K562 (cell line): ENCODE data around the gene FMOD. TPM values are rescaled to one million over a fixed set of nuclear protein-coding genes. Genes with fewer than 3 reads are reported as not detected.

Experiments used
- CCAR2 ChIP-seq: fragments of 200-400 bp; formaldehyde crosslinking; IDR thresholded peaks from 2 replicates; pipeline ENCODE4 v1.6.1; 2017; ENCODE audit warnings: mild to moderate bottlenecking, low read depth, low read length
- CREBBP ChIP-seq: IDR thresholded peaks from one replicate; pipeline ENCODE4 v1.6.1; 2012; ENCODE audit warnings: low read depth, mild to moderate bottlenecking, control low read depth, inconsistent platforms, low read length
- FUS ChIP-seq: fragments of 200-400 bp; formaldehyde crosslinking; optimal IDR thresholded peaks from 2 replicates; pipeline ENCODE3; 2017; ENCODE audit warnings: low read depth, low read length
- HDAC3 ChIP-seq: fragments of 450-650 bp; IDR thresholded peaks from 2 replicates; pipeline ENCODE4 v1.6.1; 2018; ENCODE audit warnings: borderline replicate concordance, mild to moderate bottlenecking, moderate library complexity; ENCODE audit not compliant: partially characterized antibody
- HDAC6 ChIP-seq: IDR thresholded peaks from 2 replicates; pipeline ENCODE4 v1.6.1; 2012; ENCODE audit warnings: low read depth, mild to moderate bottlenecking, control low read depth, inconsistent platforms, low read length, moderate library complexity
- NCOR1 ChIP-seq: fragments of 450-650 bp; IDR thresholded peaks from 2 replicates; pipeline ENCODE4 v1.6.1; 2016; ENCODE audit warnings: mild to moderate bottlenecking, moderate library complexity
- PCBP1 ChIP-seq: fragments of 200-400 bp; formaldehyde crosslinking; IDR thresholded peaks from 2 replicates; pipeline ENCODE4 v1.6.1; 2018; ENCODE audit warnings: mild to moderate bottlenecking, low read depth, low read length; ENCODE audit not compliant: poor library complexity, severe bottlenecking
- POLR3G ChIP-seq: IDR thresholded peaks from 2 replicates; pipeline ENCODE4 v1.6.1; 2011; ENCODE audit not compliant: insufficient read length, insufficient replicate concordance; ENCODE audit errors: extremely low read depth
- SNRNP70 ChIP-seq: fragments of 200-400 bp; formaldehyde crosslinking; optimal IDR thresholded peaks from 2 replicates; pipeline ENCODE3; 2017; ENCODE audit warnings: low read depth, low read length
- SRF ChIP-seq, 2 experiments: fragments of 250-450, 450-650 bp in 1 of 2; sonication (Bioruptor Pico) in 1 of 2; sonication (generic) in 1 of 2; formaldehyde crosslinking; IDR thresholded peaks; 2 replicates each; pipeline versions ENCODE4 v1.5.0 to v1.5.1; 2020 to 2022; ENCODE audit warnings: mild to moderate bottlenecking in 1 of 2, missing genetic modification reagents in 1 of 2
- SRSF7 ChIP-seq: fragments of 200-400 bp; formaldehyde crosslinking; optimal IDR thresholded peaks from 2 replicates; pipeline ENCODE3; 2017; ENCODE audit warnings: mild to moderate bottlenecking, low read depth, low read length
- UBTF ChIP-seq, 2 experiments: IDR thresholded peaks; 2 replicates each; pipeline ENCODE4 v1.6.1; 2012; ENCODE audit warnings: improper control_type of control experiment in 2 of 2, low read depth in 2 of 2, low read length in 2 of 2, borderline replicate concordance in 1 of 2
- XRCC5 ChIP-seq: fragments of 200-400 bp; formaldehyde crosslinking; IDR thresholded peaks from 2 replicates; pipeline ENCODE4 v1.6.1; 2017; ENCODE audit warnings: low read depth, mild to moderate bottlenecking, low read length
- ZFP30 ChIP-seq: fragments of 250-450 bp; sonication (Bioruptor Pico); IDR thresholded peaks from 2 replicates; pipeline ENCODE4 v1.8.0; 2022; ENCODE audit warnings: moderate library complexity, mild to moderate bottlenecking, inconsistent platforms, borderline replicate concordance
- ZKSCAN1 ChIP-seq: fragments of 150-350 bp; IDR thresholded peaks from 2 replicates; pipeline ENCODE4 v1.6.1; 2016; ENCODE audit warnings: low read depth, low read length
- ZNF146 ChIP-seq: IDR thresholded peaks from one replicate; pipeline ENCODE4 v1.6.1; 2018; ENCODE audit warnings: missing compliant biosample characterization; ENCODE audit not compliant: unreplicated experiment
- ZNF174 ChIP-seq: fragments of 250-450 bp; sonication (Bioruptor Pico); IDR thresholded peaks from 2 replicates; pipeline ENCODE4 v1.4.0; 2020; ENCODE audit warnings: mild to moderate bottlenecking
- ZNF232 ChIP-seq: sonication (generic); formaldehyde crosslinking; IDR thresholded peaks from 2 replicates; pipeline ENCODE4 v1.8.0; 2022; ENCODE audit warnings: mild to moderate bottlenecking, missing genetic modification reagents
- ZNF444 ChIP-seq: fragments of 250-450 bp; sonication (Bioruptor Pico); IDR thresholded peaks from 2 replicates; pipeline ENCODE4 v1.4.0; 2020; ENCODE audit warnings: mild to moderate bottlenecking, moderate library complexity
- ZNF561 ChIP-seq: fragments of 450-650 bp; formaldehyde crosslinking; conservative IDR thresholded peaks from 2 replicates; pipeline ENCODE4 v1.4.0; 2020; ENCODE audit warnings: mild to moderate bottlenecking, moderate library complexity
- polyA plus RNA-seq, 8 experiments: library from polyadenylated mRNA; depleted of rRNA in 4 of 8; stranded (reverse) in 5 of 8; unstranded in 3 of 8; fragments of >200 nt; fragmentation: Nextera tagmentation in 2 of 8; fragmentation: Illumina TruSeq in 1 of 8; extraction: Ambion mirVana in 2 of 8; extraction: Trizol in 1 of 8; gene quantifications; 2 replicates each; pipeline versions ENCODE4 v1.2.1 to v1.2.3, GENCODE V29; 2011 to 2014; ENCODE audit warnings: inconsistent platforms in 1 of 8, missing spikeins in 1 of 8
- total RNA-seq, 7 experiments: library from RNA; depleted of rRNA in 6 of 7; stranded (reverse); fragments of >200 nt in 6 of 7; fragmentation: Illumina TruSeq in 2 of 7; extraction: Trizol in 2 of 7; gene quantifications; 2 replicates each; pipeline versions ENCODE4 v1.2.1 to v1.2.3, GENCODE V29; 2011 to 2021; ENCODE audit warnings: low replicate concordance in 1 of 7
- TF ChIP-seq, protein P1 (sequence below): fragments of 450-650 bp; formaldehyde crosslinking; conservative IDR thresholded peaks from 2 replicates; pipeline ENCODE4 v1.4.0; 2022; ENCODE audit warnings: mild to moderate bottlenecking, missing genetic modification characterization

FMOD gene
- total and polyA plus RNA-seq, 9 of the 15 experiments (the other 6 are each of a cell fraction or from before 2014, with no cell fraction given) = 0.03 to 0.13 (median 0.03) TPM; not detected in 6

DNA sequence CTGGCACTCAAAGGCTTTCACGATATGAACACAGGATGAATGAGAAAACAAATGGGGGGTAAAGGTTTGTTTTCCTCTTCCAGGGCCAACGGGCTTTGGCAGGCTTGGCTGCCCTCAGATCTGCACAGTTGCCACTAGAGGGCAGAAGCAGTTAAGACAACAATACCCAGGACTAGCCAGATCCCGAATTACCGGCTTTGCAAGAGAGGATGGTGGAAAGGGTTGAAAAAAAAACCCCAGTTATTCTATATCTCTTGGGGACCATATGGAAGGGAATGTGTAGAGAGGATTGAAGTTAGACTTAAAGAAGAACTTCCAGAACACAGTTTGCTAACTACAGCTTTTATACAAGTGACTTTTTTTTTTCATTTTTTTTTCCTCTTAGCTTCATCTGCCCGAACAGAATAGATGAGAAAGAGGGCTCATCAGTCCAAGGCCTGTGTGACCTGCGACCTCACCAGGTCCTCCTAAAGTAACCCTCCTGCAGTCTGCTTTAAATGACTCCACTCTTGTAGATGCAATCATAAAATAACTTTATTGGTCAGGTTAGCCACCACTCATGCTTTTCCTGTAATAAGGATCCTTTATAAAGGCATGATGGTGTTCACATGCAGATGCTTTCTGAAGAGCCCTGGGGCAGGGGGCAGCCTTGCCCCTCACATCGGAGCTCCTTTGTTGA lies 10.7 kb downstream of the FMOD start (continued):
- TF ChIP-seq, protein P1, sequence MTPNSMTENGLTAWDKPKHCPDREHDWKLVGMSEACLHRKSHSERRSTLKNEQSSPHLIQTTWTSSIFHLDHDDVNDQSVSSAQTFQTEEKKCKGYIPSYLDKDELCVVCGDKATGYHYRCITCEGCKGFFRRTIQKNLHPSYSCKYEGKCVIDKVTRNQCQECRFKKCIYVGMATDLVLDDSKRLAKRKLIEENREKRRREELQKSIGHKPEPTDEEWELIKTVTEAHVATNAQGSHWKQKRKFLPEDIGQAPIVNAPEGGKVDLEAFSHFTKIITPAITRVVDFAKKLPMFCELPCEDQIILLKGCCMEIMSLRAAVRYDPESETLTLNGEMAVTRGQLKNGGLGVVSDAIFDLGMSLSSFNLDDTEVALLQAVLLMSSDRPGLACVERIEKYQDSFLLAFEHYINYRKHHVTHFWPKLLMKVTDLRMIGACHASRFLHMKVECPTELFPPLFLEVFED (CRISPR knock-in tag) = no peak
- no peak for TF ChIP-seq ZNF174 (CRISPR knock-in tag)
- TF ChIP-seq HDAC3 = no peak
- no peak for TF ChIP-seq FUS
- no peak for TF ChIP-seq ZKSCAN1
- TF ChIP-seq CCAR2 = no peak
- no peak for TF ChIP-seq ZFP30 (CRISPR knock-in tag)
- TF ChIP-seq XRCC5 = no peak
- TF ChIP-seq ZNF444 (CRISPR knock-in tag) = no peak
- no peak for TF ChIP-seq SRSF7
- no peak for TF ChIP-seq SNRNP70
- TF ChIP-seq CREBBP = no peak
- TF ChIP-seq ZNF232 = no peak
- no peak for TF ChIP-seq POLR3G
- no peak for TF ChIP-seq SRF (CRISPR knock-in tag; IDR thresholded peaks at IDR 0.05)
- TF ChIP-seq NCOR1 = no peak
- no peak for TF ChIP-seq HDAC6
- no peak for TF ChIP-seq UBTF (IDR thresholded peaks at IDR 0.05; ENCODE audit: borderline replicate concordance in 1 of 2, low read depth in 2 of 2, low read length in 2 of 2)
- no peak for TF ChIP-seq ZNF561 (CRISPR knock-in tag)
- no peak for TF ChIP-seq ZNF146
- TF ChIP-seq PCBP1 = no peak
